Left lung (tissue), 14 donors: Measurements from ENCODE around the gene SUDS3. TPM values are rescaled to one million over a fixed set of nuclear protein-coding genes. Genes with fewer than 3 reads are reported as not detected.

Experiments
- ATAC-seq: fragments of 200-7000 bp; cut with Tn5 transposase; one replicate; pipeline ENCODE4 v1.9.1; 2020; ENCODE audit warnings: moderate library complexity
- DNase-seq, 4 donors: peaks; one replicate each; pipeline ENCODE4 v3.0.0-alpha.2; 2013 to 2020
- H3K27ac ChIP-seq, 2 donors: fragments of 200-600 bp; sonication (generic) in 1 of 2; one replicate each; pipeline versions ENCODE4 v1.5.0 to v1.8.0; 2020 to 2021
- H3K27me3 ChIP-seq, 2 donors: fragments of 200-600 bp; sonication (generic) in 1 of 2; one replicate each; pipeline versions ENCODE4 v1.5.0 to v1.8.0; 2020 to 2021
- H3K36me3 ChIP-seq, 2 donors: fragments of 200-600 bp; sonication (generic) in 1 of 2; one replicate each; pipeline versions ENCODE4 v1.5.0 to v1.8.0; 2020 to 2021
- H3K4me1 ChIP-seq, 2 donors: fragments of 200-600 bp; one replicate each; pipeline ENCODE4 v1.8.0; 2021
- H3K4me3 ChIP-seq, 2 donors: fragments of 200-600 bp; sonication (generic) in 1 of 2; one replicate each; pipeline versions ENCODE4 v1.5.0 to v1.8.0; 2020 to 2021; ENCODE audit warnings: mild to moderate bottlenecking in 1 of 2
- H3K9me3 ChIP-seq, 2 donors: fragments of 200-600 bp; sonication (generic) in 1 of 2; one replicate each; pipeline versions ENCODE4 v1.5.0 to v1.8.0; 2020 to 2021
- intact Hi-C, 2 donors: fragments of 100-400 bp; cut with DNase I; formaldehyde crosslinking; loops; one replicate each; pipeline versions ENCODE4 v1.11.2 to v1.14.2; 2022
- long read RNA-seq, 12 donors: library from polyadenylated mRNA in 2 of 12; unstranded in 2 of 12; transcript quantifications; one replicate each; pipeline ENCODE4 v2.0.0 and lab custom pipeline, GENCODE V29; 2019 to 2026
- polyA plus RNA-seq, 6 donors: library from polyadenylated mRNA; unstranded; fragments of 120-200 nt; gene quantifications; one replicate each; pipeline ENCODE4 v1.2.1, GENCODE V29; 2013; ENCODE audit not compliant: insufficient read length in 6 of 6
- total RNA-seq, 2 donors: library from RNA; stranded (reverse); fragmentation: NEBNext Ultra II Directional; extraction: Animal tissue kit (Norgen Biotek cat#: 25700); gene quantifications; one replicate each; pipeline ENCODE4 v1.2.1, GENCODE V29; 2021
- TF ChIP-seq, protein P1 (sequence below), 2 donors: fragments of 200-600 bp; sonication (generic) in 1 of 2; IDR thresholded peaks; one replicate each; pipeline versions ENCODE4 v1.5.0 to v1.8.0; 2021; ENCODE audit warnings: antibody characterized with exemption in 2 of 2
- donor health status: DM: no; HTN: yes; CAD: no.
- donor health status: DM: no; HTN: no; CAD: no.

The SUDS3 gene, protein sequence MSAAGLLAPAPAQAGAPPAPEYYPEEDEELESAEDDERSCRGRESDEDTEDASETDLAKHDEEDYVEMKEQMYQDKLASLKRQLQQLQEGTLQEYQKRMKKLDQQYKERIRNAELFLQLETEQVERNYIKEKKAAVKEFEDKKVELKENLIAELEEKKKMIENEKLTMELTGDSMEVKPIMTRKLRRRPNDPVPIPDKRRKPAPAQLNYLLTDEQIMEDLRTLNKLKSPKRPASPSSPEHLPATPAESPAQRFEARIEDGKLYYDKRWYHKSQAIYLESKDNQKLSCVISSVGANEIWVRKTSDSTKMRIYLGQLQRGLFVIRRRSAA
- 10 to 100 TPM; 23.6 to 27.9 TPM for total RNA-seq
- 10 to 100 TPM; 46.3 to 60.8 (median 52.2) TPM for polyA plus RNA-seq
- long read RNA-seq, donor 1, full-length matches to known transcripts = 4 of 38 reads
- long read RNA-seq, donor 1, partial matches to known transcripts = 34 of 38 reads
- long read RNA-seq, donor 1, other reads (novel, unspliced or antisense) = 0 of 38 reads
- long read RNA-seq, donor 2, full-length matches to known transcripts = 6 of 38 reads
- long read RNA-seq, donor 2, partial matches to known transcripts = 32 of 38 reads
- long read RNA-seq, donor 2, other reads (novel, unspliced or antisense) = 0 of 38 reads
- long read RNA-seq, donor 3, full-length matches to known transcripts = 2 of 2 reads
- long read RNA-seq, donor 3, partial matches to known transcripts = 0 of 2 reads
- long read RNA-seq, donor 3, other reads (novel, unspliced or antisense) = 0 of 2 reads
- long read RNA-seq, donor 4, full-length matches to known transcripts = 1 of 17 reads
- long read RNA-seq, donor 4, partial matches to known transcripts = 13 of 17 reads
- long read RNA-seq, donor 4, other reads (novel, unspliced or antisense) = 3 of 17 reads
- long read RNA-seq, donor 5, full-length matches to known transcripts = 2 of 22 reads
- long read RNA-seq, donor 5, partial matches to known transcripts = 20 of 22 reads
- long read RNA-seq, donor 5, other reads (novel, unspliced or antisense) = 0 of 22 reads
- long read RNA-seq, donor 6, full-length matches to known transcripts = 2 of 2 reads
- long read RNA-seq, donor 6, partial matches to known transcripts = 0 of 2 reads
- long read RNA-seq, donor 6, other reads (novel, unspliced or antisense) = 0 of 2 reads
- long read RNA-seq, donor 7, full-length matches to known transcripts = 3 of 3 reads
- long read RNA-seq, donor 7, partial matches to known transcripts = 0 of 3 reads
- long read RNA-seq, donor 7, other reads (novel, unspliced or antisense) = 0 of 3 reads
- long read RNA-seq, donor 8, full-length matches to known transcripts = 6 of 20 reads
- long read RNA-seq, donor 8, partial matches to known transcripts = 14 of 20 reads
- long read RNA-seq, donor 8, other reads (novel, unspliced or antisense) = 0 of 20 reads
- long read RNA-seq, donor 9 = 0 reads
- long read RNA-seq, donor 10, partial matches to known transcripts = 11 of 11 reads
- long read RNA-seq, donor 10, other reads (novel, unspliced or antisense) = 0 of 11 reads
- long read RNA-seq, donor 11, full-length matches to known transcripts = 3 of 24 reads
- long read RNA-seq, donor 11, partial matches to known transcripts = 21 of 24 reads
- long read RNA-seq, donor 11, other reads (novel, unspliced or antisense) = 0 of 24 reads
- long read RNA-seq, donor 12, full-length matches to known transcripts = 1 of 6 reads
- long read RNA-seq, donor 12, partial matches to known transcripts = 5 of 6 reads
- long read RNA-seq, donor 12, other reads (novel, unspliced or antisense) = 0 of 6 reads

GRCh38 chr12:118376089-118377020 is at the start of gene SUDS3:
TSS of gene SUDS3 (plus strand) at chr12:118376555. CDS start at chr12:118376692, 137 bp downstream.
- no peaks in the 10 kb centered on the region for H3K27me3 ChIP-seq
- peaks cover 0 to 28% of the 10 kb centered on the region in 2 donors for H3K36me3 ChIP-seq
- peak within 1 kb of the TSS; percentile 89 to 90 for H3K27ac ChIP-seq
- peak within 1 kb of the TSS; percentile 97 to 98 for H3K4me3 ChIP-seq
- DNase-seq (peak; percentile 92 to 97 (median 94)), ATAC-seq (peak; percentile 70)
- peaks cover 4 to 45% of the 10 kb centered on the region in 2 donors for H3K4me1 ChIP-seq
- TF ChIP-seq, protein P1, sequence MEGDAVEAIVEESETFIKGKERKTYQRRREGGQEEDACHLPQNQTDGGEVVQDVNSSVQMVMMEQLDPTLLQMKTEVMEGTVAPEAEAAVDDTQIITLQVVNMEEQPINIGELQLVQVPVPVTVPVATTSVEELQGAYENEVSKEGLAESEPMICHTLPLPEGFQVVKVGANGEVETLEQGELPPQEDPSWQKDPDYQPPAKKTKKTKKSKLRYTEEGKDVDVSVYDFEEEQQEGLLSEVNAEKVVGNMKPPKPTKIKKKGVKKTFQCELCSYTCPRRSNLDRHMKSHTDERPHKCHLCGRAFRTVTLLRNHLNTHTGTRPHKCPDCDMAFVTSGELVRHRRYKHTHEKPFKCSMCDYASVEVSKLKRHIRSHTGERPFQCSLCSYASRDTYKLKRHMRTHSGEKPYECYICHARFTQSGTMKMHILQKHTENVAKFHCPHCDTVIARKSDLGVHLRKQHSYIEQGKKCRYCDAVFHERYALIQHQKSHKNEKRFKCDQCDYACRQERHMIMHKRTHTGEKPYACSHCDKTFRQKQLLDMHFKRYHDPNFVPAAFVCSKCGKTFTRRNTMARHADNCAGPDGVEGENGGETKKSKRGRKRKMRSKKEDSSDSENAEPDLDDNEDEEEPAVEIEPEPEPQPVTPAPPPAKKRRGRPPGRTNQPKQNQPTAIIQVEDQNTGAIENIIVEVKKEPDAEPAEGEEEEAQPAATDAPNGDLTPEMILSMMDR (IDR thresholded peaks at IDR 0.05) = peak; percentile 95 to 97
- H3K9me3 ChIP-seq = no peaks in the 10 kb centered on the region
- intact Hi-C loops = loop anchor here in 1 of 2 donors (5.0 kb wide), 1 partner anchor 194 kb away; no protein-coding TSS in a partner anchor

GRCh38 chr12:118326991-118327390 is 49.4 kb upstream of the SUDS3 start:
- DNase-seq (no peak), ATAC-seq (no peak)

GRCh38 chr12:118327391-118327790 is 49.0 kb upstream of the SUDS3 start:
- ATAC-seq (no peak), DNase-seq (no peak)
- no peak overlapping the region for H3K27ac ChIP-seq
- no peaks in the 10 kb centered on the region for H3K27me3 ChIP-seq
- no peak overlapping the region for H3K4me3 ChIP-seq
- no peaks in the 10 kb centered on the region for H3K9me3 ChIP-seq
- no peaks in the 10 kb centered on the region for H3K36me3 ChIP-seq
- intact Hi-C loops = no loop called here
- TF ChIP-seq, protein P1 (IDR thresholded peaks at IDR 0.05) = no peak
- peaks cover 9 to 52% of the 10 kb centered on the region in 2 donors for H3K4me1 ChIP-seq

More at GRCh38 chr12:118326991-118327390, 49.4 kb upstream of the SUDS3 start:
- TF ChIP-seq, protein P1 (IDR thresholded peaks at IDR 0.05) = no peak
- Histone ChIP-seq H3K4me1 (peaks cover 8 to 48% of the 10 kb centered on the region in 2 donors), H3K9me3 (no peaks in the 10 kb centered on the region), H3K4me3 (no peak overlapping the region), H3K36me3 (no peaks in the 10 kb centered on the region), H3K27ac (no peak overlapping the region), H3K27me3 (no peaks in the 10 kb centered on the region)
- intact Hi-C loops = no loop called here
